GM12892 (cell line): ENCODE measurements around the gene HOXC10.

ENCODE experiments used
- POLR2A ChIP-seq: IDR thresholded peaks from 2 replicates; pipeline ENCODE4 v1.6.1; 2011; ENCODE audit warnings: low read depth, low read length, control low read depth
- TAF1 ChIP-seq: IDR thresholded peaks from 2 replicates; pipeline ENCODE4 v1.6.1; 2011; ENCODE audit warnings: low read depth, mild to moderate bottlenecking, control low read depth, low read length, borderline replicate concordance

GRCh38 chr12:53994264-53995001, 9.5 kb downstream of the HOXC10 start:
- TF ChIP-seq POLR2A (no peak), TAF1 (no peak)
